ENCODE data around the gene SLC15A2.

The SLC15A2 gene

GRCh38 chr3:121985846-121986245 is 91.6 kb downstream of the SLC15A2 start:
- DNase-seq: no peak

GRCh38 chr3:121988146-121988545 is 93.9 kb downstream of the SLC15A2 start:
- DNase-seq: no peak

GRCh38 chr3:121989943-121990342 is 95.7 kb downstream of the SLC15A2 start:
- no peak for DNase-seq

DNA sequence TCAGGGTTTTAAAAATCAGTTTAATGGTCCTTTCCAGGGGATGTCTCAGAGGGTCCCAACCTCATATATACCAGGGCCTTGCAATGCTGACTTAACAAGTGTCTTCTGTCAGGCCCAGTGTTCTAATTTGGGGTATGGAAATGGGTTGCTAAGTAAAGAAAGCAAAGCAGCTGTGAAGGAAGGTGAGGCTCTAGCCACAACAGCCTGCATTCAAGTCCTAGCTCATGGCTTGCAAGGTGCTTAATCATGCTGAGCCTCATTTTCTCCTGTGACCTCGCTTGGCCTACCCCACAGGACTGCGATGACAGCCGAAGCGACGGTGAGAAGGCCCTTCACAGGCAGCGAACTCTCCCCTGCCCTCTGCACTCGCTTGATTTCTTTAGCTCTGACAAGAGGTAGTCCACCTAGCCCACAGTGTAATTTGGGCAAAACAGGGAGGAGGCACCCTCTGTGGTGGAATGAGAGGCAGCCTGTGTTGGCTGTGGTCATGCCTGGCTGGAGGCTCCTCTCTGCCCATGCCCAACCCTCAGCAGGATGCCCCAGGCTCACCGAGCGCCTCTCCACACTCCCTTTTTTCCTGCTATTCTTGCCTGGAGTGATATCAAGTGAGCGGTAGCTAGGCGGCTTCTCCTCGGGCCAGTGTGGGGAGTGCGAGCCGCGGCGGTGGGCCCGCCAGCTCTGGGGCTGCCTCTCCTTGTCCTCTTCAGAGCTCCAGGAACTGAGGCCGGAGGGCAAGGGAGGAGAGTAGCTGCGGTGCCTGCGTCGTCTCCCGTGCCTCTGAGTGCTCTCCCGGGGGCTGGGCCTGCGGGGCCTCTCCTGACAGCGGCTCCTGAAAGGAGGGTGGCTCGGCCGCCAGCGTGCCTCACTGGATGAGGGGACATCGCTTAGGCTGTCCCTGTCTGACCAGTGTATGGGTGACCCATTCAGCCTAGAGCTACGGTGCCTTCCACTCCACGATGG is 98.7 kb downstream of the SLC15A2 start:
- DNase-seq: no peak

Data from DMS 273 treated with DMSO at 0.1 percent for 48 hours (cell line).